ENCODE measurements around the gene GRID1. TPM values are rescaled to one million over a fixed set of nuclear protein-coding genes. Genes with fewer than 3 reads are reported as not detected.

The GRID1 gene
- polyA plus RNA-seq, 1 donor (not counting 4 experiments of a cell fraction or from before 2014, with no cell fraction given) = 0.01 TPM

GRCh38 chr10:86169066-86169465 is 197.5 kb downstream of the GRID1 start:
- Histone ChIP-seq H3K36me3 (ENCODE audit: control insufficient read depth in 2 of 2, extremely low read depth in 1 of 2, insufficient read depth in 2 of 2, low read length in 2 of 2) (no peaks in the 10 kb centered on the region), H3K27ac (ENCODE audit: control insufficient read depth, insufficient read depth, low read length) (no peak overlapping the region), H3K9me1 (ENCODE audit: control insufficient read depth, extremely low read depth, insufficient read depth, low read length) (no peaks in the 10 kb centered on the region), H3K27me3 (ENCODE audit: control insufficient read depth, extremely low read depth, insufficient read depth, low read length) (no peaks in the 10 kb centered on the region), H3K4me2 (ENCODE audit: control insufficient read depth, extremely low read depth, insufficient read depth, low read depth, low read length) (no peak overlapping the region), H4K20me1 (ENCODE audit: control insufficient read depth, extremely low read depth, insufficient read depth, low read length) (no peaks in the 10 kb centered on the region), H3K4me1 (ENCODE audit: control insufficient read depth, extremely low read depth, insufficient read depth, low read length) (no peaks in the 10 kb centered on the region), H3K4me3 (ENCODE audit: control insufficient read depth in 2 of 3, extremely low read depth in 1 of 3, insufficient read depth in 2 of 3, low read depth in 1 of 3, low read length in 3 of 3) (no peak overlapping the region), H3K9me3 (ENCODE audit: control insufficient read depth, low read depth, low read length) (no peaks in the 10 kb centered on the region), H3K9ac (ENCODE audit: control insufficient read depth, extremely low read depth, insufficient read depth, low read length) (no peak overlapping the region), H3K79me2 (ENCODE audit: control insufficient read depth, insufficient read depth, low read length) (no peaks in the 10 kb centered on the region), H2AFZ (ENCODE audit: control insufficient read depth, low read length) (no peak overlapping the region)
- dilution Hi-C loops (cut with MboI; ENCODE audit: extremely low pct_ligation_motif_present, low sequenced_read_pairs) = no loop called here
- no peak for TF ChIP-seq EZH2 (IDR thresholded peaks at IDR 0.05; ENCODE audit: low read length)
- TF ChIP-seq CTCF (optimal IDR thresholded peaks at IDR 0.05 in 1 of 3, IDR thresholded peaks at IDR 0.05 in 1 of 3, conservative IDR thresholded peaks at IDR 0.05 in 1 of 3; ENCODE audit: extremely low read depth in 1 of 3, insufficient read depth in 2 of 3, low read length in 3 of 3) = no peak
- FAIRE-seq (no peak), DNase-seq (ENCODE audit: low read depth, low spot score) (no peak)

GRCh38 chr10:86168256-86168655 is 198.3 kb downstream of the GRID1 start:
- Histone ChIP-seq H3K4me2 (ENCODE audit: control insufficient read depth, extremely low read depth, insufficient read depth, low read depth, low read length) (no peak overlapping the region), H4K20me1 (ENCODE audit: control insufficient read depth, extremely low read depth, insufficient read depth, low read length) (no peaks in the 10 kb centered on the region), H3K27ac (ENCODE audit: control insufficient read depth, insufficient read depth, low read length) (no peak overlapping the region), H3K9me1 (ENCODE audit: control insufficient read depth, extremely low read depth, insufficient read depth, low read length) (no peaks in the 10 kb centered on the region), H3K9me3 (ENCODE audit: control insufficient read depth, low read depth, low read length) (no peaks in the 10 kb centered on the region), H3K79me2 (ENCODE audit: control insufficient read depth, insufficient read depth, low read length) (no peaks in the 10 kb centered on the region), H3K4me3 (ENCODE audit: control insufficient read depth in 2 of 3, extremely low read depth in 1 of 3, insufficient read depth in 2 of 3, low read depth in 1 of 3, low read length in 3 of 3) (no peak overlapping the region), H3K4me1 (ENCODE audit: control insufficient read depth, extremely low read depth, insufficient read depth, low read length) (no peaks in the 10 kb centered on the region), H3K36me3 (ENCODE audit: control insufficient read depth in 2 of 2, extremely low read depth in 1 of 2, insufficient read depth in 2 of 2, low read length in 2 of 2) (no peaks in the 10 kb centered on the region), H3K9ac (ENCODE audit: control insufficient read depth, extremely low read depth, insufficient read depth, low read length) (no peak overlapping the region), H2AFZ (ENCODE audit: control insufficient read depth, low read length) (no peak overlapping the region), H3K27me3 (ENCODE audit: control insufficient read depth, extremely low read depth, insufficient read depth, low read length) (no peaks in the 10 kb centered on the region)
- no peak for DNase-seq (ENCODE audit: low read depth, low spot score)
- no peak for FAIRE-seq
- dilution Hi-C loops (cut with MboI; ENCODE audit: extremely low pct_ligation_motif_present, low sequenced_read_pairs) = no loop called here
- TF ChIP-seq CTCF (optimal IDR thresholded peaks at IDR 0.05 in 1 of 3, IDR thresholded peaks at IDR 0.05 in 1 of 3, conservative IDR thresholded peaks at IDR 0.05 in 1 of 3; ENCODE audit: extremely low read depth in 1 of 3, insufficient read depth in 2 of 3, low read length in 3 of 3) (no peak), EZH2 (IDR thresholded peaks at IDR 0.05; ENCODE audit: low read length) (no peak)
